ENCODE measurements around the gene NOS3. TPM values are rescaled to one million over a fixed set of nuclear protein-coding genes. Genes with fewer than 3 reads are reported as not detected.

Gene NOS3
- total and polyA plus RNA-seq, 9 of the 15 experiments (the other 6 are each of a cell fraction or from before 2014, with no cell fraction given) = 1.1 to 121 (median 23.6) TPM

DNA sequence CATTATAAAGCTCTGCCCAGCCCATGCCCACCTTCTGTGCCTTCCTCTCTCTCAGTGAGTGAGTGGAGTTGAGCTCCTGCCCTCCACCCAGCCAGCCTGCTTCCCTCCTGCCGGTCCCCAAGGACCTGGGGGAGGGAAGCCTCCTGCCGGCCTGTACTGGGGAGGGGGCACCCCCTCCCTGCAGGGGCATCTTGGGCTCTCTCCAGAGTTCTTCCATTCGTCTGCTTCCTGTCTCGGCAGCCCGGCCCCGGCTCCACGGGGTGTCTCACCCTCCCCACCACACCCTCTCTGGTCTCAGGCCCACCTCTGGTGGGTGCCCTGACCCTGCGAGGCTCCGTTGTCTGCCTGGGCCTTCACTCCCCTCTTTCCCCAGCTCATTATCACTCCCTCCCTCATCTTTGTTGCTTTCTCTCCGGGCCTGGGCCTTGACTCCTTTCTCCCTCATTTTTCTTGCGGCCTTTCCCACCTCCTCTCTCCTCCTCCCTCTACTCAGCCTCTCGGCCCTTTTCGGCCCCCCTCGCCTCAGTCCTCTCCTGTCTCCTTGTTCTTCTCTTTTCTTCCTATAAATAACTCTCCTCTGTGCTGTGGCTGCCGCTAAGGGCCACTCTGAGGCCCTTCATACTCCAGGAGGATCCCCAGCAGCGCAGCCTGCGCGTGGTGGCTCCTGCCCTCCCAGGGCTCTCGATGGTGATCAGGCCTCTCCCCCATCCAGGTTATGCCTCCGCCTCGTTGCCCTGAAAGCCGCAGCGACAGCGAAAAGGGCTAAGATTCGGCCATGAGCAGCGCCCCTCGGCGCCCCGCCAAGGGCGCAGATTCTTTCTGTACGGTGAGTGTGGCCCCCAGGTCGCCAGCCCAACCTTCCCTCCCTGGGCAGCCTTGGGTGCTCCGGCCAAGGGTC lies 70.6 kb downstream of the NOS3 start (continued):
- TF ChIP-seq NFIC (IDR thresholded peaks at IDR 0.05) (peak; percentile 29), ZNF324 (CRISPR knock-in tag; IDR thresholded peaks at IDR 0.05) (no peak), ZNF780A (CRISPR knock-in tag; IDR thresholded peaks at IDR 0.05) (no peak), SLC30A9 (CRISPR knock-in tag; IDR thresholded peaks at IDR 0.05) (no peak), U2AF2 (optimal IDR thresholded peaks at IDR 0.05; ENCODE audit: low read depth, low read length) (no peak), FOXK2 (conservative IDR thresholded peaks at IDR 0.05 in 1 of 2, IDR thresholded peaks at IDR 0.05 in 1 of 2; ENCODE audit: low read depth in 2 of 2) (0 out of 4 replicates have a peak, but pooled peaks of 1 of the 2 experiments have one; percentile 14), ZEB2 (IDR thresholded peaks at IDR 0.05) (no peak), SREBF2 (CRISPR knock-in tag; IDR thresholded peaks at IDR 0.05) (0 out of 2 replicates have a peak, but pooled peaks have one; percentile 41), CBX3 (IDR thresholded peaks at IDR 0.05; ENCODE audit: borderline replicate concordance in 1 of 2, low read length in 2 of 2) (no peak), ELF4 (CRISPR knock-in tag; IDR thresholded peaks at IDR 0.05) (no peak), MEIS2 (IDR thresholded peaks at IDR 0.05; ENCODE audit: partially characterized antibody) (no peak), GABPA (tag; conservative IDR thresholded peaks at IDR 0.05; ENCODE audit: low read depth) (no peak), SRSF9 (IDR thresholded peaks at IDR 0.05; ENCODE audit: borderline replicate concordance, low read depth, low read length) (no peak)
- TF ChIP-seq, protein P1, sequence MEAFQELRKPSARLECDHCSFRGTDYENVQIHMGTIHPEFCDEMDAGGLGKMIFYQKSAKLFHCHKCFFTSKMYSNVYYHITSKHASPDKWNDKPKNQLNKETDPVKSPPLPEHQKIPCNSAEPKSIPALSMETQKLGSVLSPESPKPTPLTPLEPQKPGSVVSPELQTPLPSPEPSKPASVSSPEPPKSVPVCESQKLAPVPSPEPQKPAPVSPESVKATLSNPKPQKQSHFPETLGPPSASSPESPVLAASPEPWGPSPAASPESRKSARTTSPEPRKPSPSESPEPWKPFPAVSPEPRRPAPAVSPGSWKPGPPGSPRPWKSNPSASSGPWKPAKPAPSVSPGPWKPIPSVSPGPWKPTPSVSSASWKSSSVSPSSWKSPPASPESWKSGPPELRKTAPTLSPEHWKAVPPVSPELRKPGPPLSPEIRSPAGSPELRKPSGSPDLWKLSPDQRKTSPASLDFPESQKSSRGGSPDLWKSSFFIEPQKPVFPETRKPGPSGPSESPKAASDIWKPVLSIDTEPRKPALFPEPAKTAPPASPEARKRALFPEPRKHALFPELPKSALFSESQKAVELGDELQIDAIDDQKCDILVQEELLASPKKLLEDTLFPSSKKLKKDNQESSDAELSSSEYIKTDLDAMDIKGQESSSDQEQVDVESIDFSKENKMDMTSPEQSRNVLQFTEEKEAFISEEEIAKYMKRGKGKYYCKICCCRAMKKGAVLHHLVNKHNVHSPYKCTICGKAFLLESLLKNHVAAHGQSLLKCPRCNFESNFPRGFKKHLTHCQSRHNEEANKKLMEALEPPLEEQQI (IDR thresholded peaks at IDR 0.05) = no peak
- TF ChIP-seq, protein P2, sequence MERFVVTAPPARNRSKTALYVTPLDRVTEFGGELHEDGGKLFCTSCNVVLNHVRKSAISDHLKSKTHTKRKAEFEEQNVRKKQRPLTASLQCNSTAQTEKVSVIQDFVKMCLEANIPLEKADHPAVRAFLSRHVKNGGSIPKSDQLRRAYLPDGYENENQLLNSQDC (CRISPR knock-in tag; IDR thresholded peaks at IDR 0.05) = no peak
- TF ChIP-seq, protein P3, sequence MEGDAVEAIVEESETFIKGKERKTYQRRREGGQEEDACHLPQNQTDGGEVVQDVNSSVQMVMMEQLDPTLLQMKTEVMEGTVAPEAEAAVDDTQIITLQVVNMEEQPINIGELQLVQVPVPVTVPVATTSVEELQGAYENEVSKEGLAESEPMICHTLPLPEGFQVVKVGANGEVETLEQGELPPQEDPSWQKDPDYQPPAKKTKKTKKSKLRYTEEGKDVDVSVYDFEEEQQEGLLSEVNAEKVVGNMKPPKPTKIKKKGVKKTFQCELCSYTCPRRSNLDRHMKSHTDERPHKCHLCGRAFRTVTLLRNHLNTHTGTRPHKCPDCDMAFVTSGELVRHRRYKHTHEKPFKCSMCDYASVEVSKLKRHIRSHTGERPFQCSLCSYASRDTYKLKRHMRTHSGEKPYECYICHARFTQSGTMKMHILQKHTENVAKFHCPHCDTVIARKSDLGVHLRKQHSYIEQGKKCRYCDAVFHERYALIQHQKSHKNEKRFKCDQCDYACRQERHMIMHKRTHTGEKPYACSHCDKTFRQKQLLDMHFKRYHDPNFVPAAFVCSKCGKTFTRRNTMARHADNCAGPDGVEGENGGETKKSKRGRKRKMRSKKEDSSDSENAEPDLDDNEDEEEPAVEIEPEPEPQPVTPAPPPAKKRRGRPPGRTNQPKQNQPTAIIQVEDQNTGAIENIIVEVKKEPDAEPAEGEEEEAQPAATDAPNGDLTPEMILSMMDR (IDR thresholded peaks at IDR 0.05 in 2 of 3, conservative IDR thresholded peaks at IDR 0.05 in 1 of 3; ENCODE audit: insufficient read depth in 2 of 3, low read depth in 1 of 3, low read length in 3 of 3) = 0 out of 6 replicates have a peak, but pooled peaks of 1 of the 3 experiments have one; percentile 0
- TF ChIP-seq, protein P4, sequence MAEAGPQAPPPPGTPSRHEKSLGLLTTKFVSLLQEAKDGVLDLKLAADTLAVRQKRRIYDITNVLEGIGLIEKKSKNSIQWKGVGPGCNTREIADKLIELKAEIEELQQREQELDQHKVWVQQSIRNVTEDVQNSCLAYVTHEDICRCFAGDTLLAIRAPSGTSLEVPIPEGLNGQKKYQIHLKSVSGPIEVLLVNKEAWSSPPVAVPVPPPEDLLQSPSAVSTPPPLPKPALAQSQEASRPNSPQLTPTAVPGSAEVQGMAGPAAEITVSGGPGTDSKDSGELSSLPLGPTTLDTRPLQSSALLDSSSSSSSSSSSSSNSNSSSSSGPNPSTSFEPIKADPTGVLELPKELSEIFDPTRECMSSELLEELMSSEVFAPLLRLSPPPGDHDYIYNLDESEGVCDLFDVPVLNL (CRISPR knock-in tag; IDR thresholded peaks at IDR 0.05; ENCODE audit: low read depth) = no peak
- TF ChIP-seq, protein P5, sequence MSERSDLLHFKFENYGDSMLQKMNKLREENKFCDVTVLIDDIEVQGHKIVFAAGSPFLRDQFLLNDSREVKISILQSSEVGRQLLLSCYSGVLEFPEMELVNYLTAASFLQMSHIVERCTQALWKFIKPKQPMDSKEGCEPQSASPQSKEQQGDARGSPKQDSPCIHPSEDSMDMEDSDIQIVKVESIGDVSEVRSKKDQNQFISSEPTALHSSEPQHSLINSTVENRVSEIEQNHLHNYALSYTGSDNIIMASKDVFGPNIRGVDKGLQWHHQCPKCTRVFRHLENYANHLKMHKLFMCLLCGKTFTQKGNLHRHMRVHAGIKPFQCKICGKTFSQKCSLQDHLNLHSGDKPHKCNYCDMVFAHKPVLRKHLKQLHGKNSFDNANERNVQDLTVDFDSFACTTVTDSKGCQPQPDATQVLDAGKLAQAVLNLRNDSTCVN (CRISPR knock-in tag; IDR thresholded peaks at IDR 0.05) = peak; percentile 47; the same call in 1 of the 2 replicates

All from K562 (cell line).